ENCODE results near the gene PXMP4. TPM values are rescaled to one million over a fixed set of nuclear protein-coding genes. Genes with fewer than 3 reads are reported as not detected.

Gene PXMP4
- total RNA-seq, 1 donor, result 7.6 TPM

- H3K4me3 ChIP-seq (ENCODE audit: low read depth, low read length), result peak within 1 kb of the TSS; percentile 63
- DNase-seq (ENCODE audit: low read depth), result peak; percentile 99
- peak; percentile 60 for TF ChIP-seq CTCF (IDR thresholded peaks at IDR 0.05; ENCODE audit: insufficient read depth, low read length)
These were observed 53.5 kb downstream of the PXMP4 start, which contains the start of gene ACTL10 for GRCh38 chr20:33666293-33667244. TSS of gene ACTL10 (plus strand) at chr20:33666943. CDS start at chr20:33667498, 555 bp downstream.

- no peak for TF ChIP-seq CTCF (IDR thresholded peaks at IDR 0.05; ENCODE audit: insufficient read depth, low read length)
- no peak overlapping the region for H3K4me3 ChIP-seq (ENCODE audit: low read depth, low read length)
- no peak for DNase-seq (ENCODE audit: low read depth)
These were observed 55.4 kb downstream of the PXMP4 start for GRCh38 chr20:33664762-33665144.

GRCh38 chr20:33664085-33664761, 55.9 kb downstream of the PXMP4 start:
- no peak for DNase-seq (ENCODE audit: low read depth)
- no peak for TF ChIP-seq CTCF (IDR thresholded peaks at IDR 0.05; ENCODE audit: insufficient read depth, low read length)
- peak overlapping the region; percentile 77 for H3K4me3 ChIP-seq (ENCODE audit: low read depth, low read length)

GRCh38 chr20:33663161-33664084, 56.7 kb downstream of the PXMP4 start:
- no peak for TF ChIP-seq CTCF (IDR thresholded peaks at IDR 0.05; ENCODE audit: insufficient read depth, low read length)
- peak overlapping the region; percentile 77 for H3K4me3 ChIP-seq (ENCODE audit: low read depth, low read length)
- DNase-seq (ENCODE audit: low read depth), result peak; percentile 48

- no peak for DNase-seq (ENCODE audit: low read depth)
- TF ChIP-seq CTCF (IDR thresholded peaks at IDR 0.05; ENCODE audit: insufficient read depth, low read length), result no peak
- peak within 1 kb of the TSS; percentile 77 for H3K4me3 ChIP-seq (ENCODE audit: low read depth, low read length)
These were observed 57.9 kb downstream of the PXMP4 start, which contains the start of gene C20orf144 for GRCh38 chr20:33662172-33662571. TSS of gene C20orf144 (plus strand) at chr20:33662327. CDS start at chr20:33662346, 19 bp downstream.

GRCh38 chr20:33660685-33661058, 59.4 kb downstream of the PXMP4 start:
- no peak overlapping the region for H3K4me3 ChIP-seq (ENCODE audit: low read depth, low read length)
- no peak for TF ChIP-seq CTCF (IDR thresholded peaks at IDR 0.05; ENCODE audit: insufficient read depth, low read length)
- DNase-seq (ENCODE audit: low read depth), result no peak
